ENCODE data around the gene ZMAT2.

Gene ZMAT2

DNA sequence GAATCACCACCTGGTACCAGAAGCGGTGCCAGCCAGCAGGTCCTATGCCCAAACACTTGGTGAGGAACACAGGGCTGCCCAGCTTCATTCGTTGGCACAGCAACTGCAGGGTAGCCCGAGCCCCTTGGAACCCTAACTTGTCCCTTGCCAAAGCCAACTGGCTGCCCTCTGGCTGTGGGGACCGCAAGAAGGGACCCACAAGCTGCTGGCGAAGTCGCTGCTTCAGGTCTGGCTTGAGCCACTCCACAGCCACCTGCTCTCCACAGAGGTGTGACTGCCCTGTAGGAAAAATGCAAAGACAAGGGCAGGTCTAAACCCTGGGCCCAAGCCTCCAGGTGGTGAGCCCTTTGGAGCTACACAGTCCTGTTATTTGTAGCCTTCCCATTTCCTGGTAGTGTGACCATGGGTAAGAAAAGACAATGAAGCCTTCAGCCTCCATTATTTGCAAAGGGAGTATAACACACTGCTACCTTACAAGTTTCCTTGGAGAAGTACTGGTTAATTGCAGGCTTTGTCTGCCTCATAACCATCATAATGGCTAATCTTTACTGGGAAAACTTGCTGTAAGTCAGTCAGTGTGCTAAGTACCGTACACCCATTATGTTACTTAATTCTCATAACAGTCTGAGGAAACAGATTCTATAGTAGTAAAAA is 28.6 kb upstream of the ZMAT2 start:
- Histone ChIP-seq H3K4me3 (ENCODE audit: low read depth, low read length) (no peak overlapping the region), H3K9me3 (no peaks in the 10 kb centered on the region), H3K36me3 (peaks cover 68% of the 10 kb centered on the region), H3K27me3 (no peaks in the 10 kb centered on the region), H3K4me1 (no peaks in the 10 kb centered on the region)
- TF ChIP-seq, protein P1, sequence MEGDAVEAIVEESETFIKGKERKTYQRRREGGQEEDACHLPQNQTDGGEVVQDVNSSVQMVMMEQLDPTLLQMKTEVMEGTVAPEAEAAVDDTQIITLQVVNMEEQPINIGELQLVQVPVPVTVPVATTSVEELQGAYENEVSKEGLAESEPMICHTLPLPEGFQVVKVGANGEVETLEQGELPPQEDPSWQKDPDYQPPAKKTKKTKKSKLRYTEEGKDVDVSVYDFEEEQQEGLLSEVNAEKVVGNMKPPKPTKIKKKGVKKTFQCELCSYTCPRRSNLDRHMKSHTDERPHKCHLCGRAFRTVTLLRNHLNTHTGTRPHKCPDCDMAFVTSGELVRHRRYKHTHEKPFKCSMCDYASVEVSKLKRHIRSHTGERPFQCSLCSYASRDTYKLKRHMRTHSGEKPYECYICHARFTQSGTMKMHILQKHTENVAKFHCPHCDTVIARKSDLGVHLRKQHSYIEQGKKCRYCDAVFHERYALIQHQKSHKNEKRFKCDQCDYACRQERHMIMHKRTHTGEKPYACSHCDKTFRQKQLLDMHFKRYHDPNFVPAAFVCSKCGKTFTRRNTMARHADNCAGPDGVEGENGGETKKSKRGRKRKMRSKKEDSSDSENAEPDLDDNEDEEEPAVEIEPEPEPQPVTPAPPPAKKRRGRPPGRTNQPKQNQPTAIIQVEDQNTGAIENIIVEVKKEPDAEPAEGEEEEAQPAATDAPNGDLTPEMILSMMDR (IDR thresholded peaks at IDR 0.05; ENCODE audit: low read depth, low read length), result no peak
- no peak for DNase-seq

DNA sequence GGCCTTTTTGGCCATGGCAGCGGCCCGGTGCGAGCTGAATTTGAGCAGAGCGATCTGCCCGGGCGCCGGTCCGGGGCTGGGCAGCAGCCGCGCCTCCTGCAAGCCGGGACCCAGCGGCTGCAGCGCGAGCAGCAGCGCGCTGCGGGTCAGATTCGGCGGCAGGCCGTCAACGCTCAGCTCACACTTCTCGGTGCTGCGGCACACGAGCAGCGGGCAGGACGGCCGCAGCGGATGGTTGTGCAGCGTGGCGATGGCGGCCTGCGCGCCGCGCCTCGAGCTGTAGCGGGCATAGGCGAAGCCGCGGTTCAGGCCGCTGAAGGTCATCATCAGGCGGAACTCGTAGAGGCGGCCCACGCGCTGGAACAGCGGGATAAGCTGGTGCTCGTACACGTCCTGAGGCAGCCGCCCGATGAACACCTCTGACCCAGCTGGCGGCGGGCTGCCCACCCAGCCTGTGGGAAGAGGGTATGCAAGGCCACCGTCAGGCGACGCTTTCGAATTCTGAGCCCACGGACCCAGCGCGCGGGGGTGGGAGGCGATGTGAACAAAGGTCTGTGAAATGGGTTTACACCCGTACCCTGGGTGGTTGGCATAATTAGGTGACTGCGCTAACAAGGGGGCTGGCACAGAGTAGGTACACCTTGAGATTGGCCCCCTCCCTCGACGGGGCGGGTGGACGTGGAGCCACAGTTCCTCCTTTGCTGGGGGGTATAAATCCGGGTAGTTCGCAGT is 27.6 kb upstream of the ZMAT2 start:
- H3K36me3 ChIP-seq, result peaks cover 76% of the 10 kb centered on the region
- H3K9me3 ChIP-seq, result no peaks in the 10 kb centered on the region
- peak; percentile 29 for DNase-seq
- no peaks in the 10 kb centered on the region for H3K27me3 ChIP-seq
- no peak overlapping the region for H3K4me3 ChIP-seq (ENCODE audit: low read depth, low read length)
- TF ChIP-seq, protein P1 (IDR thresholded peaks at IDR 0.05; ENCODE audit: low read depth, low read length), result no peak
- no peaks in the 10 kb centered on the region for H3K4me1 ChIP-seq

DNA sequence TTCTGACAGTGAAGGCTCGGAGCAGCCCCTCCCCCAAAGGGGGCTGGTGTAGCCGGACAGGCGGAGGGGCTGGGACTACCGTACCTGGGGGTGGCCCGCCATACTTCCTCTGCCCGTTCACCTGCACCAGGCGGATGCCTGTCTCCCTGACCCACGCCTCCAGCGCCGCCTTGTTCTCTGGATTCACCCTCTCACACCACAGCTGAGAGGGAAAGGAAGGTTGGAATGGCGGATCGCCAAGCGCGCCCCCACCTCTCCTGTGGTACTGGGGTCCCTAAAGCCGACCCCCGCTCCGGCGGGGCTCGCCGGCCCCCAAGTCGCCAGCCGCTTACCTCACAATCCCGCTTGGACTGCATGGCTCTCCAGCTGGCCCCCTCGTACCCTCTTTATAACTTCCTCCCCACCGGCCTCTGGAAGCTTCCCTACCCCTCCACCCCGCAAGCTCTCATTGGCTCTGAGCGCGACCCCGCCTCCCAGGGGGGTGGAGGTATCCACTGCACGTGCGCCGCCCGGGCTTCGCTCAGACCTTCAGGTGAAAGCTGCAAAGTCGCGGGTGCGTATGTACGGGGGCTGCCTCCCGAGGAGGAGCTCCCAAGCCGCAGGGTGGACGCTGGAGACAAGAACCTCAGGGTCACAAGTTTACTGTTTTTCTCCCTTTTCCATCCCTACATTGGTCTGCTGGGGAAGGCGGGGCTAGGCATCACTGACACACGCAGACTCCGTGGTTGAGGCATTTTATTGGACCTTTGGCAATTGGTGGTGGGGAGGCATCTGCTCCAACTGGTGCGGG is 26.9 kb upstream of the ZMAT2 start, which contains the start of gene DND1:
Gene DND1 (minus strand): TSS at position 390 of the 790 bp plus-strand sequence. CDS start 34 bp downstream, at position 356.
- no peaks in the 10 kb centered on the region for H3K9me3 ChIP-seq
- TF ChIP-seq, protein P1 (IDR thresholded peaks at IDR 0.05; ENCODE audit: low read depth, low read length), result no peak

DNA sequence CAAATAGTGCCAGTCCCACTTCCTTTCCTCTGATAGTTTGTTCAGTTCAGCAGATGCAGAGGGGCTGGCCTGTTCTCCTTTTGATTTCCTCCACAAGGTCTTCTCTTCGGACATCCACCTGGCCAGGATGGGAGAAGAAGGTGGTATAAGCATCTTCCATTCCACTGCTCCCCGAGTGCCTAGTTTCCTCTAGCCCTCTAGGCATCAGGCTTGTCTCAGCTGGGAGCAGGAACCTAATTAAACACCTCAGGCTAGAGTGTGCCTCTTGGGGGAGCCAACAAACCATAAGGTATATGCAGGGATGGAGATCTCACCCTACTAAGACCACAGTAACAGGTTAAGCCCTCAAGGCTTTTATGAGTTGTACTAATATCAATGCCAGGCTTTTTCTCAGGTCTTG is 26.0 kb upstream of the ZMAT2 start:
- TF ChIP-seq, protein P1 (IDR thresholded peaks at IDR 0.05; ENCODE audit: low read depth, low read length), result no peak
- Histone ChIP-seq H3K27me3 (no peaks in the 10 kb centered on the region), H3K4me1 (no peaks in the 10 kb centered on the region), H3K36me3 (peaks cover 76% of the 10 kb centered on the region), H3K9me3 (no peaks in the 10 kb centered on the region), H3K4me3 (ENCODE audit: low read depth, low read length) (no peak overlapping the region)
- DNase-seq, result no peak

More for the DNA sequence above, 26.9 kb upstream of the ZMAT2 start, which contains the start of gene DND1:
- peaks cover 77% of the 10 kb centered on the region for H3K36me3 ChIP-seq
- H3K4me3 ChIP-seq (ENCODE audit: low read depth, low read length), result no peak within 1 kb of the TSS
- DNase-seq, result no peak
- H3K4me1 ChIP-seq, result no peaks in the 10 kb centered on the region
- H3K27me3 ChIP-seq, result no peaks in the 10 kb centered on the region

DNA sequence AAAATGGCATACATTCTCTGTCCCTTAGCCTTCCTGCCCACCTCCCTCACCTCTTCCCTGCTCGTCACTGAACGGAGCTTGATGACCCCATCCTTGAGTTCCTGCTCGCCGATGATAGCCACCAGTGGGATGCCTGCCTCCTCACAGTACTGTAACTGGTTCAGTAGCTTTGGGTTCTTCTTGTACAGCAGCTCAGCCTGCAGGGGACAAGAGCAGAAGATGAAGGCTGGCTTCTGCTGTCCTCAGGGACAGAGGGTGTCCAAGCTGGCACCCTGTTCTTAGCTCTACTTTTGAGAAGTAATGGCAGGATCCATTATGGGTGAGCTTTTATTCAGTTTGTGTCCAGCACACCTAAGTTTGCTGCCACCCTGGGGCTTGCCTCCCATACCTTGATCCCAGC is 25.6 kb upstream of the ZMAT2 start:
- Histone ChIP-seq H3K36me3 (peaks cover 76% of the 10 kb centered on the region), H3K4me1 (no peaks in the 10 kb centered on the region), H3K27me3 (no peaks in the 10 kb centered on the region), H3K9me3 (no peaks in the 10 kb centered on the region), H3K4me3 (ENCODE audit: low read depth, low read length) (no peak overlapping the region)
- TF ChIP-seq, protein P1 (IDR thresholded peaks at IDR 0.05; ENCODE audit: low read depth, low read length), result no peak
- DNase-seq, result no peak
